NCI-H82 treated with DMSO at 0.1 percent for 48 hours (cell line): Measurements from ENCODE around the gene SPOUT1.
A peak's percentile ranks its signal among the peaks of the same experiment; 100 is the strongest.
"Not testable (repeated sequence)": the region's sequence is repeated elsewhere in the genome, so short reads cannot be mapped to it uniquely, and the experiment has no call there.

Experiments used
- DNase-seq: peaks from one replicate; lab custom pipeline; 2025; ENCODE audit not compliant: unreplicated experiment; lab: John Stamatoyannopoulos, UW

SPOUT1 gene, protein sequence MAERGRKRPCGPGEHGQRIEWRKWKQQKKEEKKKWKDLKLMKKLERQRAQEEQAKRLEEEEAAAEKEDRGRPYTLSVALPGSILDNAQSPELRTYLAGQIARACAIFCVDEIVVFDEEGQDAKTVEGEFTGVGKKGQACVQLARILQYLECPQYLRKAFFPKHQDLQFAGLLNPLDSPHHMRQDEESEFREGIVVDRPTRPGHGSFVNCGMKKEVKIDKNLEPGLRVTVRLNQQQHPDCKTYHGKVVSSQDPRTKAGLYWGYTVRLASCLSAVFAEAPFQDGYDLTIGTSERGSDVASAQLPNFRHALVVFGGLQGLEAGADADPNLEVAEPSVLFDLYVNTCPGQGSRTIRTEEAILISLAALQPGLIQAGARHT

DNA sequence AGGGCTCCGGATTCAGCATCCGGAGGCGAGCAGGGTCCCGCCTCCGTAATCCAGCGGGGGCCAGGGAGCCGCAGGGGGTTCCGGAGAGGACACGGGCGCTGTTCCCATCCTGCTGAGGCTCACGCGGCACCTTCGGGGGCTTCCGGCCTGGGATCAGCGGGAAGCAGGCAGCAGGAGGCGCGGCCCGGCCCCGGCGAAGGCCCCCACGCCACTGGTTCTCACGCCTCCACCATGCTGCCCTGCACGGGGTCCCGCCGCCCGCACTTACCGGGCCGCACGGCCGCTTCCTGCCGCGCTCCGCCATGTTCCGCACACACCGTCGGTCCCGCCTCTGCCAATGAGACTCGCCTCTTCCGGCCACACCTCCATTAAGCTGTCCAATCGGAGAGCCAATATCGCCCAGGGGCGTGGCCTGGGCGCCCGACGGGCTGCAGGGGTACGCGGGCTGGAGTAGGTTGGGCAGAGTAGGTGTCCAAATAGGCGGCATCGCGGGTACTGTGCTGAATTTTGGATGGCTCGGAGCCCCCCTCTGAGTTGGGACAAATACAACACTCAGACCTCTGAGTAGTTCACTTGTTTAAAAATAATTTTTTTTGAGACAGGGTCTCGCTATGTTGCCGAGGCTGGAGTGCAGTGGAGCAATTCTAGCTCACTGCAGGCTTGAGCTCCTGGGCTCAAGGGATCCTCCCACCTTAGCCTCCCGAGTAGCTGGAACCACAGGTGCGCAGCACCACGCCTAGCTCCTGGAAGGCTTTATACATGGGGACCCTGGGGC, at the start of gene SPOUT1:
TSS of gene SPOUT1 (minus strand) at position 318 of the 775 bp plus-strand sequence. CDS start at position 304, 14 bp downstream.
- DNase-seq: peak; percentile 85

DNA sequence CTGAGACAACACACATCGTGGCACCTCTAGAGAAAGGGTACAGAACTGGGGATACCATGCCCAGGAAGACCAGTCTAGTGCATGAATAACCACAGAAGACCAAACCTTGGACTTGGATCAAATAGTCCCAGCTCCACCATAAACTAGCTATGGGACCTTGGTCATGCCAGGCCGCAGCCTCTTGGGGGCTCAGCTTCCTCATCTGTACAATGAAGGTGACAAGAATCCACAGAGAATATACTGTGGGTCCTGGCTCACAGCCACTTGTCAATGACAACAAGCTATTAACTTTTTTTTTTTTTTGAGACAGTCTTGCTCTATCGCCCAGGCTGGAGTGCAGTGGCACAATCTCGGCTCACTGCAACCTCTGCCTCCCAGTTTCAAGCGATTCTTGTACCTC, 48.3 kb upstream of the SPOUT1 start:
- no peak for DNase-seq

DNA sequence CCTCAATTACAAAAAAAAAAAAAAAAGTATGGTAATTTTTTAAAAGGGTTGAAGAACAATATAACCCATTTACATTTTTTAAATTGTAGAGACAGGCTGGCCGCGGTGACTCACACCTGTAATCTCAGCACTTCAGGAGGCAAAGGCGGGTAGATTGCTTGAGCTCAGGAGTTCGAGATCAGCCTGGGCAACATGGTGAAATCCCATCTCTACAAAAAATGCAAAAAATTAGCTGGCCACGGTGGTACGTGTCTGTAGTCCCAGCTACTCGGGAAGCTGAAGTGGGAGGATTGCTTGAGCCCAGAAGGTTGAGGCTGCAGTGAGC, 41.3 kb upstream of the SPOUT1 start:
- not testable (repeated sequence) for DNase-seq

DNA sequence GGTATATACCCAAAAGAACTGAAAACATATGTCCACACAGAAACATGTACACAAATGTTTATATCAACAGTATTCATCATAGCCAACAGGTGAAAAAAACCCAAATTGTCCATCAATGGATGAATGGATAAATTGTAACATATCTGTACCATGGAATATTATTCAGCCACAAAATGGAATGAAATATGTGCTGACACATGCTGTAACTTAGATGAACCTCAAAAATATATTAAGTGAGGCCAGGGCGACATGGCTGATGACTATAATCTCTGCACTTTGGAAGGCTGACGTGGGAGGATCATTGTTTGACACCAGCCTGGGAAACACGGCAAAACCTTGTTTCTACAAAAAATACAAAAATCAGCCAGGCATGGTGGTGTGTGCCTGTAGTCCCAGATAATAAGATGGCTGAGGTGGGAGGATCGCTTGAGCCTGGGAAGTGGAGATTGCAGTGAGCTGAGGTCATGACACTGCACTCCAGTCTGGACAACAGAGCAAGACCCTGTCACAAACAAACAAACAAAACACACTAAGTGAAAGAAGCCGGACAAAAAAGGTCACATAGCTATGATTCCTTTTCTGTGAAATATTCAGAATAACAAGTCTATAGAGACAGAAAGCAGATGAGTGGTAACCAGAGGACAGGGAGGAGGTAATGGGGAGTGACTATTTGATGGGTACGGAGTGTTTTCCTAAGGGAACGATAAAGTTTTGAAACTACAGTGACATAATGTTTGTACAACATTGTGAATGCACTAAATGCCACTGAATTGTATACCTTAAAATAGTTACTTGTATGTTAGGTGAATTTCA, 40.7 kb upstream of the SPOUT1 start:
- DNase-seq: no peak

DNA sequence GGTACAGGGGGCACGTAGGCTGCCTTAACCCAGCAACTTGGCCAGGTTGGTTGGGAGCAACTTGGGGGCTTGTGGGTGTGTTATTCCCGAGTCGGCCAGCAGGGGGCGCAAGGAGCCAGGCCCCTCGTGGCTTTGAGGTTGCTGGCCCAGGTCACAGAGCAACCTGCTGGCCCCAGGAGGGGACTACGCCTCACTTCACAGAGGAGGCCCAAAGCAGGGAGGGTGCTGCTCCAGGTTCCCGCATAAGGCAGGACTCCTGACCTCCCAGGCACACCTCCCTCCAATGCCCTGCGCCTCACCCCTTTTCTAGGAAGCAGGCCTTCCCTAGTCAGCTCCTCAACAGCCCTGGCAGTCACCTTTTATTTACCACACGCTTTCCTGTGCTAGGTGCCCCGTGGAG, 34.1 kb upstream of the SPOUT1 start:
- DNase-seq: peak; percentile 32

DNA sequence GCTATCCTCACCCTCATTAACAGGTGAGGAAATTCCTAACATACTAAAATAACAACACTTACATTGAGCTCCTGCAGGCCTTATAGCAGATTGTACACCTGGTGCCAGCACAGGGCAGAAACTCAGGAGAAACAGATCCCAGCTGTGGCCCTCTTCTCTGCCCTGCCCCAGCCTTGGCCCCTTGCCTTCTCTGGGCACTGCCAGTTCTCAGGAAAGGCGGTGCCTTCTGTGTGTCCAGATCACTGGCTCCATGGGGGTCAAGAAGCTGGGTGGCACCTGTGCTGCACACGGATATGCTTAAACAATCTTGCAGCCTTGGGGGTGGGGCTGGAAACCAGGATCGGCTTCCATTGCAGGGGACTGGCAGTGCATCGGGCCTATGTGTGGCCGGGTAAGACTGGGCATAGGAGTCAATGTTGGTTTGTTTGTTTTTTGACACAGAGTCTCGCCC, 32.8 kb upstream of the SPOUT1 start:
- DNase-seq: no peak

DNA sequence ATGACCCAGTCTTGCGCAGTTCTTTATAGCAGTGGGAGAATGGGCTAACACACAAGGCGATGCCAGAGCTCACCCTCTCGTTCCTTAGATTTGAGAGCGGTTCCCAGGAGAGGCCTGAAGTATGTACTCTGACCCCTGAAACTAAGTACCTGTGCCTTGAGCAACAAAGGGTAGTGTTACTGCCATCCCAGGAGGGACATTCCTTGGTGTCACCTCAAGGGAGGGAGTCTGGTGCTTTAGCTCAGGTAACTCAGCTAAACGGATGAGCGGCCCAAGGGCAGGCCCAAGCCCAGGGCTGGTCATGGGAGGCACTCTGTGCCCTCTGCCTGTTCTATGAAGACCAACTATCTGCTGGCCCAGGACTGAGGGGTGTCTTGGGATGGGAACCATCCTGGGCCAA, 31.9 kb upstream of the SPOUT1 start:
- DNase-seq: no peak

DNA sequence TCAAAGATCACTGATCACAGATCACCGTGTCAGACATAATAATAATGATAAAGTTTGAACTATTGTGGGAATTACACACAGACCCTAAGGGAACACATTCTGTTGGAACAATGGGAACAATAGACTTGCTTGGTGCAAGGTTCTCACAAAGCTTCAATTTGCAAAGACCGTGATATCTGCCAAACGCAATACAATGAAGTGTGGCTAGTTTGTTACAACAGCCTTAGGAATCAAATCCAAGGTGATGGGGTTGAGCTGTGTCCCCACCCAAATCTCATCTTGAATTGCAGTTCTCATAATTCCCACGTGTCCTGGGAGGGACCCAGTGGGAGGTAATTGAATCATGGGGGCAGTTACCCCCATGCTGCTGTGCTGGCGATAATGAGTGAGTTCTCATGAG, 31.3 kb upstream of the SPOUT1 start:
- DNase-seq: no peak

DNA sequence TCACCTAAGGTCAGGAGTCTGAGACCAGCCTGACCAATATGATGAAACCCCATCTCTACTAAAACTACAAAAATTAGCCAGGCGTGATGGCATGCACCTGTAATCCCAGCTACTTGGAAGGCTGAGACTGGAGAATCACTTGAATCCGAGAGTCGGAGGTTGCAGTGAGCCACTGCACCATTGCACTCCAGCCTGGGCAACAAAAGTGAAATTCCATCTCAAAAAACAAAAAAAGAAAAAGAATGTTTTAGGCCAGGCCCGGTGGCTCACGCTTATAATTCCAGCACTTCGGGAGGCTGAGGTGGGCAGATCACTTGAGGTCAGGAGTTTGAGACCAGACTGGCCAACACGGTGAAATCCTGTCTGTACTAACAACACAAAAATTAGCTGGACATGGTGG, 28.9 kb upstream of the SPOUT1 start:
- DNase-seq: not testable (repeated sequence)

DNA sequence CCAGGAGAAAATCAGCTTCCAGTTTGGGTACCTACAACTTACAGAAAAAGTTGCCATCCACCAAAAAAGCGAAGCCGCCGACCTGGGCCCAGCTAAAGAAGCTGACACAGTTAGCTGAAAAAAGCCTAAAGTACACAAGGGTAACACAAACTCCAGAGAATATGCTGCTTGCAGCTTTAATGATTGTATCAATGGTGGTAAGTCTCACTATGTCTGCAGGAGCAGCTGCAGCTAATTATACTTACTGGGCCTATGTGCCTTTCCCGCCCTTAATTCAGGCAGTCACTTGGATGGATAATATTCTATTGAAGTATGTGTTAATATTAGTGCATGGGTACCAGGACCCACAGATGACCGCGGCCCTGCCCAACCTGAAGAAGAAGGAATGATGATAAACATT, 24.9 kb upstream of the SPOUT1 start:
- not testable (repeated sequence) for DNase-seq

DNA sequence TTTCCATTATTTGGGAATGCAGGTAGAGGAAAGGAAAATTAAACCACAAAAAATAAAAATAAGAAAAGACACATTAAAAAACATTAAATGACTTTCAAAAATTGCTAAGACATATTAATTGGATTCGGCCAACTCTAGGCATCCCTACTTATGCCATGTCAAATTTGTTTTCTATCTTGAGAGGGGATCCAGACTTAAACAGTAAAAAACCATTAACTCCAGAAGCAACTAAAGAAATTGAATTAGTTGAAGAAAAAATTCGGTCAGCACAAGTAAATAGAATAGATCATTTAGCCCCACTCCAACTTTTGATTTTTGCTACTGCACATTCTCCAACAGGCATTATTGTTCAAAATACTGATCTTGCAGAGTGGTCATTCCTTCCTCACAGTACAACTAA, 23.1 kb upstream of the SPOUT1 start:
- DNase-seq: not testable (repeated sequence)

DNA sequence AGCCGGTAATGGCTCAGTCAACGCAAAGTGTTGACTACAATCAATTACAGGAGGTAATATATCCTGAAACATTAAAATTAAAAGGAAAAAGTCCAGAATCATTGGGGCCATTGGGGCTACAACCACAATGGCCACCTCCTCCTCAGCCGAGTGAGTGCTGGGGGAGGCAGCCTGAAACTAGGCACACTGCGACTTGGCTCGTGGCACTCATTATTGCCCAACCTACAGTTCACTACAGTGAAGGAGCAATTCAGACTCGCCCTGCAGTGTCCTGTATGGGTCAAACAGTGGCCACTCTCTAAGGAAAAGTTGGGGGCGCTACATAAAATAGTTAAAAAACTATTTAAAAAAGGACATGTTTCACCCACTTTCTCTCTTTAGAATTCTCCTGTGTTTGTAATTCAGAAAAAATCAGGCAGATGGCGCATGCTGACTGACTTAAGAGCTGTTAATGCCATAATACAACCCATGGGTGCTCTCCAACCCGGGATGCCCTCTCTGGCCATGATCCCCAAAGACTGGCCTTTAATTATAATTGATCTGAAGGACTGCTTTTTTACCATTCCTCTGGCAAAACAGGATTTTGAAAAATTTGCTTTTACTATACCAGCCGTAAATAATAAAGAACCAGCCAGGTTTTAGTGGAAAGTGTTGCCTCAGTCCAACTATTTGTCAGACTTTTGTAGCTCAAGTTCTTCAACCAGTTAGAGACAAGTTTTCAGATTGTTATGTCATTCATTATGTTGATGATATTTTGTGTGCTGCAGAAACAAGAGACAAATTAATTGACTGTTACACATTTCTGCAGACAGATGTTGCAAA, 22.4 kb upstream of the SPOUT1 start:
- DNase-seq: peak; percentile 14

DNA sequence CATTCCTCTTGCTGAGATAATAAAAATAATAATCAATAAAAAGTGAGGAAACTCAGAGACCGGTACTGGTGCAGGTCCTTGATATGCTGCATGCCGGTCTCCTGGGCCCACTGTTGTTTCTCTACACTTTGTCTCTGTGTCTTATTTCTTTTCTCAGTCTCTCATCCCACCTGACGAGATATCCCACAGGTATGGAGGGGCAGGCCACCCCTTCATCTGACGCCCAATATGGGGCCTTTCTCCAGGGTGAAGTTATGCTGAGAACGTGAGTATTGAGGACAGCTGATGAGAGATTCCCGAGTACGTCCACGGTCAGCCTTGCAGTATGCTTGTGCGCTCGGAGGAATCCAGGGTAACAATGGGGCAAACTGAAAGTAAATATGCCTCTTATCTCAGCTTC, 21.4 kb upstream of the SPOUT1 start:
- not testable (repeated sequence) for DNase-seq

DNA sequence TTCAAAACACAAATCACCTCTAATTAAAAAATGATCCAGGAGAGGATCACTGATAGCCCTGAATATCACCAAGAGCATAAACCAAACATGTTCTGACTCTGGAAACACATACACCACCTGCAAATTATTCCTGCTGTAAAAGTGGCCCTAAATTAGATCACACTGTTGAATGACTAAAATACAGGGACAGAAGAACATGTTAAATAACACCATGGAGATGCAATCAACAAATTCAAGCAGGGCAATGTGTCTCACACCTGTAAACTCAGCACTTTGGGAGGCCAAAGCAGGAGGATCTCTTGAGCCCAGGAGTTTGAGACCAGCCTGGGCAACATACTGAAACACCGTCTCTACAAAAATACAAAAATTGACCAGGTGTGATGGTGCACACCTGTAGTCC, 18.2 kb upstream of the SPOUT1 start:
- no peak for DNase-seq

DNA sequence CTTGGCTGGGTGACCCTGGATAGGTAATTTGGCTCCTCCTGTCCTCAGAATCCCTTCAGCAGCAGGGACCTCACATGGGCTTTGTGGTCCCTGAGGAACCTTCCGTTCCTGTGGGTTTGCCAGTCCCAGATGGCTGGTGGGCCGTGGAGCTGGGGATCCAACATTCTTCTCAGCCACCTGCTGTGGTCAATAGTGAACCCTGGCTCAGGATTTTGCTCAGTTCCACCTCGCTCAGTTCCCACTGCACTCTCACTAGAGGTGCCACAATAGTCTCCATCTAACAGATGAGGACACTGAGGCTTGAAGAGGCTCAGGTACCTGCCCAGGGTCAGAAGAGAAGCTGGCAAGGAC, 17.1 kb upstream of the SPOUT1 start:
- DNase-seq: no peak

DNA sequence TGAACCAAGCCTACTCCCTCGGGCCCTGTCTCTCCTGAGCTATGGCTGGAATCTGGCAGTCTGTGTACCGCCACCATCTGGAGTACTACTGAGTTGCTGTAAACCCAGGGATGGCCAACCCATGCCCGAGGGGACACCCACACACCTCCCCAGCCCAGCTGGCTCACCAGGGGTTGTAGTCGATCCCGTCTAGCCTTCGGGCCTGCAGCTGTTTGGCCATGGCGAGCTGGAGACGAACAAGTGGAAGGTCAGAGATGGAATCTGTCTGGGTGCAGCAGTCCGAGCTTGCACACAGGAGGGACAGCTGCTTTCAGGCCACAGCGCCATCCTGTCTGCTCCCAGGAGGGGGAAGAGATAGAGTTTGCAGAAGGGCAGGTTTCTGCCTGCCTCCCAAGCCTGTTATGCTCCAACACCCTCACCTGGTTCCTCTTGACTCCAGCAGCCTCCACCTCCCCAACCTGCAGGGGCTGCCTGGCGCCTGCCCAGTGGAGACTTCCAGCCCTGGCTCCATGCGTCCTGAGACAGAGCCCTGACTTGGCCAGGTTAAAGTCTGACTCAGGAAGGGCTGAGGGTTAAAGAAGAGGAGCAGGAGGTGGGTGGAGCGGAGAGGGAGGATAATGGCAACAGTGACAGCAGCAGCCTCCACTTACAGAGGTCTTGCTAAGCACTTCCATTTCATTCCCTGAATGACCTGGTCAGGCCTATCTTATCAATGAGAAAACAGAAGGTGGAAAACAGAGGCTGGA, 15.8 kb upstream of the SPOUT1 start:
- no peak for DNase-seq

DNA sequence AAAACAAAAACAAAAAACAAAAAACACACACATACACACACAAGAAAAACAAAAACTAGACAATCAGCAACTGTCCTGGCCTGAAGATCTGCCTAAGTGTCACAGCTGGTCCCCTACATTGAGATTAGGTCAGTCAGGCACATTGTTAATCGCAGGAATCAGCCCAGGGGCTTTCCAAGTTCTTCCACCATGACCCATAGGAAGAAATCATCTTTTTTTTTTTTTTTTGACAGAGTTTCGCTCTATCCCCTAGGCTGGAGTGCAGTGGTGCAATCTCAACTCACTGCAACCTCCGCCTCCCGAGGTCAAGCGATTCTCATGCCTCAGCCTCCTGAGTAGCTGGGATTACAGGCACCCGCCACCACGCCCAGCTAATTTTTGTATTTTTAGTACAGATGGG, 13.6 kb upstream of the SPOUT1 start:
- not testable (repeated sequence) for DNase-seq

DNA sequence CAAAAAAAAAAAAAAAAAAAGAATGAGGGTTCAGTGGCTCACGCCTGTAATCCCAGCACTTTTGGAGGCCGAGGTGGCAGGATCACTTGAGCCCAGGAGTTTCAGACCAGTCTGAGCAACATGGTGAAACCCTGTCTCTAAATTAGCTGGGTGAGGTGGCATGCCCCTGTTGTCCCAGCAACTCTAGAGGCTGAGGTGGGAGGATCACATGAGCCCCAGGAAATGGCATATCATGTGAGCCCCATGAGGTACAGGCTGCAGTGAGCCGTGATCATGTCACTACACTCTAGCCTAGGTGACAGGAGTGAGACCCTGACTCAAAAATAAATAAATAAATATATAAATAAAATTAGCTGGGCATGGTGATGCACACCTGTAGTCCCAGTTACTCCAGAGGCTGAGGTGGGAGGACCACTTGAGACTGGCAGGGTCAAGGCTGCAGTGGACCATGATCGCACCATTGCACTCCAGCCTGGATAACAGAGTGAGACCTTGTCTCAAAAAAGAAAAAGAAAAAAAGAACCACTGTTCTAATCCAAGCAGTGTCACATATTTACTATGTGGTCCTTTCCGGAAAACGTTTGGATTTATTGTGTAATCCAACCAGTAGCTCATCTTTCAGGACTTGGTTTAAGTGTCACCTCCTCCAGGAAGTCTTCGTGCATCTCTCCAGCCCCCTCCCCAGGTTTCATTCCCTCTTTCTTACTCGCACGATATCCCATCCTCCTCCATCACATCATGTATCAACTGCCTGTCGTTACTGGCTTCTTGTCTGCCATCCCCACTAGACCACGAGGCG, 12.3 kb upstream of the SPOUT1 start:
- no peak for DNase-seq

DNA sequence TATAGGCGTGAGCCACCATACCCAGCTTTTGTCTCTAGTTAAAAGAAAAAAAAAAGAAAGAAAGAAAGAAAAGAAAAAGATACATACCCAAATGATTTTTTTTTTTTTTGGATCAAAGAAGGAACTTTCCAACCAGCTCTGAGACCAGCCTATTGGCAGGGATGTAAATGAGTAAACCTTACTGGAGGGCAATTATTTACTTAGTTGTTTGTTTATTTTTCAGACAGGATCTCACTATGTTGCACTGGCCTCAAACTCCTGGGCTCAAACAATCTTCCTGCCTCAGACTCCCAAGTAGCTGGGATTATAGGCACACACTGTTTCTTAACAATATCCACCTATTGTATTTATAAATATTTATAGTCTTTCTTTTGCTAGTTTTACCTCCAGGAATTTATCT, 10.9 kb upstream of the SPOUT1 start:
- DNase-seq: no peak
